Posterior cingulate gyrus (tissue), 11 donors: ENCODE measurements around the gene BEND3.
"Not testable (repeated sequence)": the region's sequence is repeated elsewhere in the genome, so short reads cannot be mapped to it uniquely, and the experiment has no call there.

ENCODE experiments used
- DNase-seq, 10 donors: peaks; one replicate each; pipeline versions ENCODE4 v3.0.0 to v3.0.0-alpha.2; 2020 to 2021; ENCODE audit warnings: mixed read lengths in 3 of 10
- intact Hi-C: fragments of 100-400 bp; cut with DNase I; formaldehyde crosslinking; loops from one replicate; pipeline ENCODE4 v1.15.1; 2023

BEND3 gene

GRCh38 chr6:107059606-107060005 is 55.7 kb downstream of the BEND3 start:
- no peak for DNase-seq
- intact Hi-C loops: no loop called here

GRCh38 chr6:107057679-107058078 is 57.6 kb downstream of the BEND3 start:
- no peak for DNase-seq
- intact Hi-C loops: no loop called here

GRCh38 chr6:107056796-107057195 is 58.5 kb downstream of the BEND3 start:
- peak in 1 of 10 donors; percentile 2 for DNase-seq

GRCh38 chr6:107047807-107048206 is 67.5 kb downstream of the BEND3 start:
- intact Hi-C loops: no loop called here
- no peak for DNase-seq

More at GRCh38 chr6:107056796-107057195, 58.5 kb downstream of the BEND3 start:
- intact Hi-C loops: no loop called here

GRCh38 chr6:107045826-107046675 is 69.3 kb downstream of the BEND3 start:
- DNase-seq: peak in 5 of 10 donors; percentile 16 to 85 (median 43)
- intact Hi-C loops: no loop called here

- intact Hi-C loops: no loop called here
- no peak for DNase-seq
These were observed 82.2 kb downstream of the BEND3 start for GRCh38 chr6:107033126-107033525.

GRCh38 chr6:107032051-107032450 is 83.3 kb downstream of the BEND3 start:
- intact Hi-C loops: no loop called here
- no peak for DNase-seq

GRCh38 chr6:107030151-107030550 is 85.2 kb downstream of the BEND3 start:
- intact Hi-C loops: no loop called here
- DNase-seq: no peak

- intact Hi-C loops: no loop called here
- DNase-seq: no peak
These were observed 88.3 kb downstream of the BEND3 start for GRCh38 chr6:107026965-107027364.

- intact Hi-C loops: no loop called here
- DNase-seq: no peak
These were observed 93.7 kb downstream of the BEND3 start for GRCh38 chr6:107021446-107022185.

- intact Hi-C loops: no loop called here
- no peak for DNase-seq
These were observed 95.1 kb downstream of the BEND3 start for GRCh38 chr6:107020239-107020638.

GRCh38 chr6:107019628-107020027 is 95.7 kb downstream of the BEND3 start:
- intact Hi-C loops, DNase-seq: not testable (repeated sequence)

GRCh38 chr6:107019047-107019446 is 96.3 kb downstream of the BEND3 start:
- intact Hi-C loops: no loop called here
- no peak for DNase-seq
